ENCODE results near the gene ERI3. TPM values are rescaled to one million over a fixed set of nuclear protein-coding genes. Genes with fewer than 3 reads are reported as not detected.

ERI3 gene
- total RNA-seq, 3 donors from 2014 or later = 35.8 to 49.2 (median 41.1) TPM

- intact Hi-C loops (cut with DNase I; ENCODE audit: low total_unique reads) = no loop called here
- TF ChIP-seq POLR2A (IDR thresholded peaks at IDR 0.05) (no peak), POLR2AphosphoS5 (IDR thresholded peaks at IDR 0.05) (no peak)
- TF ChIP-seq, protein P1, sequence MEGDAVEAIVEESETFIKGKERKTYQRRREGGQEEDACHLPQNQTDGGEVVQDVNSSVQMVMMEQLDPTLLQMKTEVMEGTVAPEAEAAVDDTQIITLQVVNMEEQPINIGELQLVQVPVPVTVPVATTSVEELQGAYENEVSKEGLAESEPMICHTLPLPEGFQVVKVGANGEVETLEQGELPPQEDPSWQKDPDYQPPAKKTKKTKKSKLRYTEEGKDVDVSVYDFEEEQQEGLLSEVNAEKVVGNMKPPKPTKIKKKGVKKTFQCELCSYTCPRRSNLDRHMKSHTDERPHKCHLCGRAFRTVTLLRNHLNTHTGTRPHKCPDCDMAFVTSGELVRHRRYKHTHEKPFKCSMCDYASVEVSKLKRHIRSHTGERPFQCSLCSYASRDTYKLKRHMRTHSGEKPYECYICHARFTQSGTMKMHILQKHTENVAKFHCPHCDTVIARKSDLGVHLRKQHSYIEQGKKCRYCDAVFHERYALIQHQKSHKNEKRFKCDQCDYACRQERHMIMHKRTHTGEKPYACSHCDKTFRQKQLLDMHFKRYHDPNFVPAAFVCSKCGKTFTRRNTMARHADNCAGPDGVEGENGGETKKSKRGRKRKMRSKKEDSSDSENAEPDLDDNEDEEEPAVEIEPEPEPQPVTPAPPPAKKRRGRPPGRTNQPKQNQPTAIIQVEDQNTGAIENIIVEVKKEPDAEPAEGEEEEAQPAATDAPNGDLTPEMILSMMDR (IDR thresholded peaks at IDR 0.05) = no peak
- H3K4me1 ChIP-seq = no peaks in the 10 kb centered on the region
- no peaks in the 10 kb centered on the region for H3K27me3 ChIP-seq
- no peaks in the 10 kb centered on the region for H3K9me3 ChIP-seq
- DNase-seq (ENCODE audit: low spot score in 2 of 2) = no peak
- H3K27ac ChIP-seq = no peak overlapping the region
- no peaks in the 10 kb centered on the region for H3K36me3 ChIP-seq
- no peak overlapping the region for H3K4me3 ChIP-seq
Measured at GRCh38 chr1:44289530-44289929, 65.5 kb downstream of the ERI3 start.

GRCh38 chr1:44288883-44289282 is 66.2 kb downstream of the ERI3 start:
- intact Hi-C loops (cut with DNase I; ENCODE audit: low total_unique reads) = no loop called here
- Histone ChIP-seq H3K27ac (no peak overlapping the region), H3K27me3 (no peaks in the 10 kb centered on the region), H3K36me3 (no peaks in the 10 kb centered on the region), H3K4me3 (no peak overlapping the region), H3K9me3 (no peaks in the 10 kb centered on the region), H3K4me1 (no peaks in the 10 kb centered on the region)
- TF ChIP-seq POLR2A (IDR thresholded peaks at IDR 0.05) (no peak), POLR2AphosphoS5 (IDR thresholded peaks at IDR 0.05) (no peak)
- TF ChIP-seq, protein P1 (IDR thresholded peaks at IDR 0.05) = no peak
- DNase-seq (ENCODE audit: low spot score in 2 of 2) = no peak

DNA sequence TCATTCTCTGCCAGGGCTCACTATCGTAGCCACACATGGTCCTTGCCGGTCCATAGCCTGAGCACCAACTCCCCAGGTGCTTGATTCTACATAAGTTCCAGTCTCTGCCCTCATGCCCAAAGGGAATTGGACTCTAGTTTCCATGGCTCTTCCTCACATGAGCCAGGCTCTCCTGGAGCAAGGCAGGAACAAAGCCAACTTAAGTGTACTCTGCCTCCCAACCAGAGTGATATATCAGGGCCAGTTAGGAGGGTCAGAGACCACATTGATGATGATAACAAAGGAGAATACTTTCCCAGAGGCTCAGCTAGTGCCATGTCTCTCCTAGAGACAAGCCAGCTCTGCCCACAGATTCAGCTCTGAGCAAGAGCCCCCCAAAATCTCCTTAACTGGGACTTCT is 70.9 kb downstream of the ERI3 start:
- no peaks in the 10 kb centered on the region for H3K9me3 ChIP-seq
- H3K4me1 ChIP-seq = no peaks in the 10 kb centered on the region
- TF ChIP-seq POLR2A (IDR thresholded peaks at IDR 0.05) (no peak), POLR2AphosphoS5 (IDR thresholded peaks at IDR 0.05) (no peak)
- TF ChIP-seq, protein P1 (IDR thresholded peaks at IDR 0.05) = no peak
- no peaks in the 10 kb centered on the region for H3K27me3 ChIP-seq
- H3K4me3 ChIP-seq = no peak overlapping the region
- no peaks in the 10 kb centered on the region for H3K36me3 ChIP-seq
- intact Hi-C loops (cut with DNase I; ENCODE audit: low total_unique reads) = no loop called here
- H3K27ac ChIP-seq = no peak overlapping the region
- DNase-seq (ENCODE audit: low spot score in 2 of 2) = no peak

GRCh38 chr1:44283524-44284173 is 71.4 kb downstream of the ERI3 start:
- Histone ChIP-seq H3K9me3 (no peaks in the 10 kb centered on the region), H3K4me1 (no peaks in the 10 kb centered on the region), H3K27ac (no peak overlapping the region), H3K36me3 (no peaks in the 10 kb centered on the region), H3K4me3 (no peak overlapping the region), H3K27me3 (no peaks in the 10 kb centered on the region)
- DNase-seq (ENCODE audit: low spot score in 2 of 2) = no peak
- intact Hi-C loops (cut with DNase I; ENCODE audit: low total_unique reads) = no loop called here
- no peak for TF ChIP-seq POLR2A (IDR thresholded peaks at IDR 0.05)
- TF ChIP-seq, protein P1 (IDR thresholded peaks at IDR 0.05) = no peak
- no peak for TF ChIP-seq POLR2AphosphoS5 (IDR thresholded peaks at IDR 0.05)

- Histone ChIP-seq H3K4me1 (no peaks in the 10 kb centered on the region), H3K27me3 (no peaks in the 10 kb centered on the region), H3K4me3 (no peak overlapping the region), H3K36me3 (no peaks in the 10 kb centered on the region), H3K27ac (no peak overlapping the region), H3K9me3 (no peaks in the 10 kb centered on the region)
- TF ChIP-seq POLR2A (IDR thresholded peaks at IDR 0.05) (no peak), POLR2AphosphoS5 (IDR thresholded peaks at IDR 0.05) (no peak)
- TF ChIP-seq, protein P1 (IDR thresholded peaks at IDR 0.05) = no peak
- intact Hi-C loops (cut with DNase I; ENCODE audit: low total_unique reads) = no loop called here
- no peak for DNase-seq (ENCODE audit: low spot score in 2 of 2)
Measured at GRCh38 chr1:44282704-44283426, 72.2 kb downstream of the ERI3 start.
